Upper lobe of left lung (tissue), 4 donors: ENCODE data around the gene ELOA.
A peak's percentile ranks its signal among the peaks of the same experiment; 100 is the strongest.

Experiments used
- CTCF ChIP-seq, 6 experiments: fragments of 450-650 bp in 4 of 6; fragments of 200-600 bp in 2 of 6; sonication (generic) in 2 of 6; IDR thresholded peaks; one replicate each; pipeline ENCODE4 v1.5.1; 2016 to 2019; ENCODE audit warnings: antibody characterized with exemption in 6 of 6
- EP300 ChIP-seq, 4 donors: sonication (generic); formaldehyde crosslinking; IDR thresholded peaks; one replicate each; pipeline ENCODE4 v1.5.1; 2017; ENCODE audit warnings: antibody characterized with exemption in 4 of 4, control low read depth in 2 of 4
- POLR2A ChIP-seq, 4 donors: fragments of 450-650 bp; IDR thresholded peaks; one replicate each; pipeline ENCODE4 v1.5.1; 2016 to 2017; ENCODE audit warnings: antibody characterized with exemption in 4 of 4, mild to moderate bottlenecking in 2 of 4
- POLR2AphosphoS5 ChIP-seq, 2 donors: sonication (generic); formaldehyde crosslinking; IDR thresholded peaks; one replicate each; pipeline ENCODE4 v1.5.1; 2017; ENCODE audit warnings: antibody characterized with exemption in 2 of 2

- peak in 2 of 6 experiments; percentile 4 to 6 for TF ChIP-seq CTCF (IDR thresholded peaks at IDR 0.05)
- TF ChIP-seq EP300 (IDR thresholded peaks at IDR 0.05), result no peak
- peak in 3 of 4 donors; percentile 64 to 94 (median 81) for TF ChIP-seq POLR2A (IDR thresholded peaks at IDR 0.05)
- TF ChIP-seq POLR2AphosphoS5 (IDR thresholded peaks at IDR 0.05), result peak; percentile 82 to 88
Measured at GRCh38 chr1:23743287-23744152, at the start of gene ELOA.
